SK-N-SH (cell line): Measurements from ENCODE around the gene PITPNM3. TPM values are rescaled to one million over a fixed set of nuclear protein-coding genes. Genes with fewer than 3 reads are reported as not detected.
A peak's percentile ranks its signal among the peaks of the same experiment; 100 is the strongest.

Experiments used
- CTCF ChIA-PET: fragments of 300-600, 350-600 bp; formaldehyde crosslinking; extraction: SDS; loops from one replicate; lab custom pipeline; 2021; lab: Yijun Ruan, JAX
- POLR2A ChIA-PET: fragments of 350-600 bp; sonication (Branson Sonifier 250); formaldehyde crosslinking; extraction: SDS; loops from one replicate; lab custom pipeline; 2020; ENCODE audit warnings: antibody characterized with exemption, inconsistent platforms; lab: Yijun Ruan, JAX
- DNase-seq: peaks from one replicate; pipeline ENCODE4 v3.0.0; 2012
- H2AFZ ChIP-seq: fragments of 200-600 bp; sonication (generic); 2 replicates; pipeline ENCODE4 v1.8.1; 2016; ENCODE audit warnings: antibody characterized with exemption, mild to moderate bottlenecking, low read depth
- H3F3A ChIP-seq: fragments of 200-600 bp; sonication (generic); replicated peaks from 2 replicates; pipeline ENCODE3; 2016; ENCODE audit warnings: antibody characterized with exemption, mild to moderate bottlenecking; ENCODE audit not compliant: insufficient read depth
- H3K27ac ChIP-seq, 2 experiments: fragments of 200-500 bp in 1 of 2; fragments of 200-600 bp in 1 of 2; sonication (Bioruptor generic) in 1 of 2; sonication (generic), shearing (Covaris generic) in 1 of 2; 2 replicates each; pipeline versions ENCODE4 v1.5.1 to v1.6.1; 2014 to 2016; ENCODE audit warnings: low read depth in 2 of 2, inconsistent platforms in 1 of 2, low read length in 1 of 2, mild to moderate bottlenecking in 1 of 2, mixed read lengths in 1 of 2
- H3K27me3 ChIP-seq: fragments of 200-600 bp; sonication (generic), shearing (Covaris generic); 2 replicates; pipeline ENCODE4 v1.6.1; 2016; ENCODE audit warnings: mixed run types; ENCODE audit not compliant: insufficient read depth
- H3K36me3 ChIP-seq, 2 experiments: fragments of 200-500 bp in 1 of 2; fragments of 200-600 bp in 1 of 2; sonication (Bioruptor generic) in 1 of 2; sonication (generic) in 1 of 2; replicated peaks in 1 of 2; 2 replicates each; pipeline versions ENCODE3 to v1.5.1; 2014 to 2016; ENCODE audit warnings: low read length in 1 of 2, mild to moderate bottlenecking in 1 of 2; ENCODE audit not compliant: insufficient read depth in 2 of 2, control insufficient read depth in 1 of 2
- H3K4me1 ChIP-seq, 2 experiments: fragments of 200-500 bp in 1 of 2; fragments of 200-600 bp in 1 of 2; sonication (Bioruptor generic) in 1 of 2; sonication (generic), shearing (Covaris generic) in 1 of 2; 2 replicates each; pipeline versions ENCODE4 v1.5.1 to v1.6.1; 2014 to 2016; ENCODE audit warnings: low read depth in 1 of 2, low read length in 1 of 2, mixed run types in 1 of 2; ENCODE audit not compliant: insufficient read depth in 2 of 2, control insufficient read depth in 1 of 2
- H3K4me2 ChIP-seq: fragments of 200-600 bp; sonication (generic), shearing (Covaris generic); 2 replicates; pipeline ENCODE4 v1.6.1; 2017; ENCODE audit warnings: mixed run types
- H3K4me3 ChIP-seq, 2 experiments: fragments of 200-500 bp in 1 of 2; fragments of 200-600 bp in 1 of 2; sonication (Bioruptor generic) in 1 of 2; sonication (generic), shearing (Covaris generic) in 1 of 2; 2 replicates each; pipeline versions ENCODE4 v1.5.1 to v1.8.1; 2014 to 2016; ENCODE audit warnings: low read depth in 2 of 2, inconsistent platforms in 1 of 2, low read length in 1 of 2, mild to moderate bottlenecking in 1 of 2, mixed read lengths in 1 of 2, moderate library complexity in 1 of 2
- H3K79me2 ChIP-seq: fragments of 200-600 bp; sonication (generic); 2 replicates; pipeline ENCODE4 v1.8.1; 2017; ENCODE audit warnings: mild to moderate bottlenecking; ENCODE audit not compliant: insufficient read depth
- H3K9ac ChIP-seq: fragments of 200-600 bp; sonication (generic); 2 replicates; pipeline ENCODE4 v1.6.1; 2017; ENCODE audit warnings: mixed run types
- H3K9me2 ChIP-seq: fragments of 200-600 bp; sonication (generic); 2 replicates; pipeline ENCODE4 v1.6.1; 2017; ENCODE audit warnings: mixed run types
- H3K9me3 ChIP-seq: fragments of 200-600 bp; sonication (generic); 2 replicates; pipeline ENCODE4 v1.6.1; 2017; ENCODE audit warnings: mixed run types, mild to moderate bottlenecking, moderate library complexity
- H4K20me1 ChIP-seq: fragments of 200-600 bp; sonication (generic); 2 replicates; pipeline ENCODE4 v1.6.1; 2017; ENCODE audit warnings: mild to moderate bottlenecking, mixed run types; ENCODE audit not compliant: insufficient read depth
- CHD2 ChIP-seq: fragments of 150-350 bp; IDR thresholded peaks from 2 replicates; pipeline ENCODE4 v1.6.1; 2018; ENCODE audit warnings: low read length; ENCODE audit not compliant: partially characterized antibody
- FOSL2 ChIP-seq: IDR thresholded peaks from 2 replicates; pipeline ENCODE4 v1.4.0; 2012; ENCODE audit warnings: low read depth, mild to moderate bottlenecking, moderate library complexity, borderline replicate concordance
- PBX3 ChIP-seq: IDR thresholded peaks from 2 replicates; pipeline ENCODE4; 2012
- REST ChIP-seq: IDR thresholded peaks from 2 replicates; pipeline ENCODE4 v1.6.1; 2012; ENCODE audit warnings: mild to moderate bottlenecking, low read depth, low read length, moderate library complexity
- RFX5 ChIP-seq: IDR thresholded peaks from 2 replicates; pipeline ENCODE4 v1.6.1; 2012; ENCODE audit warnings: mild to moderate bottlenecking, improper control_type of control experiment, low read length
- TCF12 ChIP-seq: IDR thresholded peaks from 2 replicates; pipeline ENCODE4 v1.4.0; 2012
- TEAD4 ChIP-seq: IDR thresholded peaks from 2 replicates; pipeline ENCODE4 v1.4.0; 2012; ENCODE audit warnings: mild to moderate bottlenecking, borderline replicate concordance; ENCODE audit not compliant: insufficient read depth
- USF1 ChIP-seq: IDR thresholded peaks from 2 replicates; pipeline ENCODE4 v1.4.0; 2012; ENCODE audit warnings: low read depth, borderline replicate concordance
- YY1 ChIP-seq: IDR thresholded peaks from 2 replicates; pipeline ENCODE4 v1.4.0; 2012; ENCODE audit warnings: low read depth, mild to moderate bottlenecking
- WGBS: methylation state at CpG from one replicate; pipeline ENCODE4 v1.1.6; 2017; ENCODE audit warnings: low lambda C conversion rate; 5-methylcytosine and 5-hydroxymethylcytosine counted together
- polyA plus RNA-seq, 3 experiments: library from polyadenylated mRNA; depleted of rRNA; stranded (reverse); fragments of >200 nt; gene quantifications; 2 replicates each; pipeline ENCODE4 v1.2.3, GENCODE V29; 2012
- TF ChIP-seq, protein P1 (sequence below): fragments of 150-350 bp; IDR thresholded peaks from 2 replicates; pipeline ENCODE4 v1.6.1; 2017; ENCODE audit warnings: antibody characterized with exemption, low read length, low read depth, borderline replicate concordance
- TF ChIP-seq, protein P2 (sequence below): fragments of 200-600 bp; sonication (generic); IDR thresholded peaks from 2 replicates; pipeline ENCODE4 v1.6.1; 2017; ENCODE audit warnings: antibody characterized with exemption, mild to moderate bottlenecking, moderate library complexity

Gene PITPNM3
- polyA plus RNA-seq, 1 of the 3 experiments (the other 2 are of a cell fraction) = 0.82 TPM

GRCh38 chr17:6472517-6472916, 83.8 kb downstream of the PITPNM3 start (continued):
- TF ChIP-seq, protein P1, sequence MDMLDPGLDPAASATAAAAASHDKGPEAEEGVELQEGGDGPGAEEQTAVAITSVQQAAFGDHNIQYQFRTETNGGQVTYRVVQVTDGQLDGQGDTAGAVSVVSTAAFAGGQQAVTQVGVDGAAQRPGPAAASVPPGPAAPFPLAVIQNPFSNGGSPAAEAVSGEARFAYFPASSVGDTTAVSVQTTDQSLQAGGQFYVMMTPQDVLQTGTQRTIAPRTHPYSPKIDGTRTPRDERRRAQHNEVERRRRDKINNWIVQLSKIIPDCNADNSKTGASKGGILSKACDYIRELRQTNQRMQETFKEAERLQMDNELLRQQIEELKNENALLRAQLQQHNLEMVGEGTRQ = no peak
- TF ChIP-seq TEAD4 = no peak

- Histone ChIP-seq H3K9me2 (no peaks in the 10 kb centered on the region), H4K20me1 (no peaks in the 10 kb centered on the region), H3K4me3 (no peak overlapping the region), H2AFZ (no peak overlapping the region), H3K4me2 (no peak overlapping the region), H3K4me1 (peaks cover 0 to 5% of the 10 kb centered on the region in 2 experiments; a peak in 3 of 4 replicates), H3K36me3 (no peaks in the 10 kb centered on the region), H3K27ac (no peak overlapping the region), H3K27me3 (no peaks in the 10 kb centered on the region), H3K79me2 (no peaks in the 10 kb centered on the region), H3K9ac (no peak overlapping the region), H3F3A (no peaks in the 10 kb centered on the region), H3K9me3 (no peaks in the 10 kb centered on the region)
- TF ChIP-seq RFX5 (no peak), USF1 (no peak), FOSL2 (peak; percentile 52; the same call in 1 of the 2 replicates)
- CTCF ChIA-PET = interaction anchor here (0.6 to 2.2 kb wide), 12 partner anchors 8 to 459 kb away, joined by 3 to 9 read pairs (median 4); a partner anchor contains a TSS
- WGBS = 73% methylated on average over 18 of the region's 19 CpGs
- POLR2A ChIA-PET = no interaction called here
- no peak for DNase-seq
Measured at GRCh38 chr17:6471531-6472465, 84.6 kb downstream of the PITPNM3 start.

- Histone ChIP-seq H3K4me3 (no peak overlapping the region), H4K20me1 (no peaks in the 10 kb centered on the region), H3K4me1 (peaks cover 0 to 5% of the 10 kb centered on the region in 2 experiments; a peak in 3 of 4 replicates), H3K36me3 (no peaks in the 10 kb centered on the region), H3K9ac (no peak overlapping the region), H3K4me2 (no peak overlapping the region), H3K27ac (no peak overlapping the region), H3K9me2 (no peaks in the 10 kb centered on the region), H3K9me3 (no peaks in the 10 kb centered on the region), H3K27me3 (no peaks in the 10 kb centered on the region), H3F3A (no peaks in the 10 kb centered on the region), H3K79me2 (no peaks in the 10 kb centered on the region), H2AFZ (no peak overlapping the region)
- no peak for DNase-seq
- 69% methylated on average over 6 of the region's 17 CpGs for WGBS
- CTCF ChIA-PET = interaction anchor here (0.6 to 1.7 kb wide), 6 partner anchors 9 to 169 kb away, joined by 3 to 5 read pairs (median 4); partner anchors contain the start of gene KIAA0753
- POLR2A ChIA-PET = no interaction called here
- TF ChIP-seq, protein P2, sequence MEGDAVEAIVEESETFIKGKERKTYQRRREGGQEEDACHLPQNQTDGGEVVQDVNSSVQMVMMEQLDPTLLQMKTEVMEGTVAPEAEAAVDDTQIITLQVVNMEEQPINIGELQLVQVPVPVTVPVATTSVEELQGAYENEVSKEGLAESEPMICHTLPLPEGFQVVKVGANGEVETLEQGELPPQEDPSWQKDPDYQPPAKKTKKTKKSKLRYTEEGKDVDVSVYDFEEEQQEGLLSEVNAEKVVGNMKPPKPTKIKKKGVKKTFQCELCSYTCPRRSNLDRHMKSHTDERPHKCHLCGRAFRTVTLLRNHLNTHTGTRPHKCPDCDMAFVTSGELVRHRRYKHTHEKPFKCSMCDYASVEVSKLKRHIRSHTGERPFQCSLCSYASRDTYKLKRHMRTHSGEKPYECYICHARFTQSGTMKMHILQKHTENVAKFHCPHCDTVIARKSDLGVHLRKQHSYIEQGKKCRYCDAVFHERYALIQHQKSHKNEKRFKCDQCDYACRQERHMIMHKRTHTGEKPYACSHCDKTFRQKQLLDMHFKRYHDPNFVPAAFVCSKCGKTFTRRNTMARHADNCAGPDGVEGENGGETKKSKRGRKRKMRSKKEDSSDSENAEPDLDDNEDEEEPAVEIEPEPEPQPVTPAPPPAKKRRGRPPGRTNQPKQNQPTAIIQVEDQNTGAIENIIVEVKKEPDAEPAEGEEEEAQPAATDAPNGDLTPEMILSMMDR = no peak
- TF ChIP-seq YY1 (no peak), CHD2 (no peak), REST (no peak), TCF12 (no peak), PBX3 (no peak)
- TF ChIP-seq, protein P1 = no peak
Measured at GRCh38 chr17:6470751-6471521, 85.4 kb downstream of the PITPNM3 start.
